H1 (cell line): Measurements from ENCODE around the gene ITFG2. TPM values are rescaled to one million over a fixed set of nuclear protein-coding genes. Genes with fewer than 3 reads are reported as not detected.

ENCODE experiments used
- CTCF ChIA-PET: fragments of 300-600 bp; sonication (Branson Sonifier 250); formaldehyde crosslinking; loops from one replicate; lab custom pipeline; 2021; ENCODE audit not compliant: partially characterized antibody; lab: Charles Lee
- POLR2A ChIA-PET: fragments of 300-600 bp; sonication (Branson Sonifier 250); formaldehyde crosslinking; loops from one replicate; lab custom pipeline; 2021; ENCODE audit warnings: inconsistent platforms; ENCODE audit not compliant: partially characterized antibody; lab: Charles Lee
- DNase-seq, 2 experiments: peaks; one replicate each; pipeline versions ENCODE4 v3.0.0 to v3.0.0-alpha.2; 2010 to 2022; ENCODE audit warnings: low spot score in 2 of 2, low read depth in 1 of 2, mixed read lengths in 1 of 2
- FAIRE-seq: peaks from 2 replicates; lab custom pipeline; 2011; peaks lifted over from hg19 to GRCh38; lab: Jason Lieb, UNC
- H2AFZ ChIP-seq: 2 replicates; pipeline ENCODE4 v1.8.1; 2012; ENCODE audit warnings: low read length, inconsistent platforms
- H2AK5ac ChIP-seq: 2 replicates; pipeline ENCODE4 v1.6.1; 2013; ENCODE audit warnings: low read depth, low read length
- H2BK120ac ChIP-seq: replicated peaks from 2 replicates; pipeline ENCODE3; 2013; ENCODE audit warnings: low read depth, low read length, inconsistent platforms
- H2BK12ac ChIP-seq: 2 replicates; pipeline ENCODE4 v1.6.1; 2013; ENCODE audit warnings: low read depth, low read length
- H2BK15ac ChIP-seq: 2 replicates; pipeline ENCODE4 v1.6.1; 2013; ENCODE audit warnings: low read length
- H2BK20ac ChIP-seq: 2 replicates; pipeline ENCODE4 v1.6.1; 2013; ENCODE audit warnings: low read length
- H2BK5ac ChIP-seq: 2 replicates; pipeline ENCODE4 v1.6.1; 2013; ENCODE audit warnings: low read depth, low read length
- H3K14ac ChIP-seq: 2 replicates; pipeline ENCODE4 v1.6.1; 2013; ENCODE audit warnings: inconsistent platforms; ENCODE audit not compliant: insufficient read length
- H3K18ac ChIP-seq: 2 replicates; pipeline ENCODE4 v1.6.1; 2013; ENCODE audit warnings: low read length; ENCODE audit errors: extremely low read depth
- H3K23ac ChIP-seq: 2 replicates; pipeline ENCODE4 v1.6.1; 2013; ENCODE audit warnings: inconsistent platforms; ENCODE audit not compliant: insufficient read length
- H3K23me2 ChIP-seq: 2 replicates; pipeline ENCODE4 v1.6.1; 2013; ENCODE audit warnings: low read depth, low read length
- H3K27ac ChIP-seq: 2 replicates; pipeline ENCODE4 v1.6.1; 2011; ENCODE audit warnings: low read depth, low read length, inconsistent platforms
- H3K27me3 ChIP-seq, 4 experiments: replicated peaks in 1 of 4; 1 replicate in 1 of 4; 2 replicates in 3 of 4; pipeline versions ENCODE4 v1.6.1 to v1.8.1; 2011 to 2013; ENCODE audit warnings: low read length in 3 of 4, mild to moderate bottlenecking in 3 of 4, inconsistent platforms in 2 of 4, mixed read lengths in 2 of 4, moderate library complexity in 1 of 4; ENCODE audit not compliant: control insufficient read depth in 3 of 4, insufficient read depth in 3 of 4; ENCODE audit errors: extremely low read depth in 1 of 4
- H3K36me3 ChIP-seq, 4 experiments: 2 replicates each; pipeline versions ENCODE4 v1.6.1 to v1.8.1; 2011 to 2013; ENCODE audit warnings: mild to moderate bottlenecking in 4 of 4, low read length in 3 of 4, moderate library complexity in 2 of 4, control low read depth in 1 of 4, inconsistent platforms in 1 of 4; ENCODE audit not compliant: insufficient read depth in 4 of 4, control insufficient read depth in 2 of 4
- H3K4ac ChIP-seq: replicated peaks from 2 replicates; pipeline ENCODE3; 2013; ENCODE audit warnings: low read length, low read depth, mixed read lengths, inconsistent platforms; ENCODE audit not compliant: insufficient read length
- H3K4me1 ChIP-seq, 4 experiments: replicated peaks in 1 of 4; 1 replicate in 1 of 4; 2 replicates in 3 of 4; pipeline versions ENCODE4 v1.6.1 to v1.8.1; 2011 to 2013; ENCODE audit warnings: low read length in 3 of 4, inconsistent platforms in 2 of 4, mixed read lengths in 1 of 4; ENCODE audit not compliant: insufficient read depth in 4 of 4, control insufficient read depth in 3 of 4
- H3K4me2 ChIP-seq, 2 experiments: 2 replicates each; pipeline versions ENCODE4 v1.6.1 to v1.8.1; 2011 to 2013; ENCODE audit warnings: low read depth in 2 of 2, low read length in 2 of 2, control low read depth in 1 of 2, inconsistent platforms in 1 of 2, mild to moderate bottlenecking in 1 of 2; ENCODE audit not compliant: insufficient read depth in 1 of 2
- H3K4me3 ChIP-seq, 4 experiments: fragments of 200-600, 300-600 bp in 1 of 4; sonication (generic), shearing (Covaris generic), sonication (Bioruptor Twin) in 1 of 4; 2 replicates each; pipeline versions ENCODE4 v1.5.1 to v1.8.1; 2011 to 2016; ENCODE audit warnings: low read length in 4 of 4, low read depth in 3 of 4, control low read depth in 2 of 4, inconsistent platforms in 2 of 4, mild to moderate bottlenecking in 2 of 4, mixed read lengths in 1 of 4, moderate library complexity in 1 of 4; ENCODE audit not compliant: insufficient read depth in 2 of 4; ENCODE audit errors: extremely low read depth in 1 of 4
- H3K56ac ChIP-seq: replicated peaks from 2 replicates; pipeline ENCODE3; 2013; ENCODE audit warnings: low read depth, mild to moderate bottlenecking, mixed read lengths, low read length, inconsistent platforms; ENCODE audit not compliant: insufficient read length
- H3K79me1 ChIP-seq: 2 replicates; pipeline ENCODE4 v1.6.1; 2013; ENCODE audit warnings: low read depth, low read length, control low read depth
- H3K79me2 ChIP-seq, 2 experiments: 2 replicates each; pipeline versions ENCODE4 v1.6.1 to v1.8.1; 2012 to 2013; ENCODE audit warnings: low read length in 2 of 2, mild to moderate bottlenecking in 2 of 2, inconsistent platforms in 1 of 2; ENCODE audit not compliant: insufficient read depth in 2 of 2, control insufficient read depth in 1 of 2
- H3K9ac ChIP-seq, 4 experiments: replicated peaks in 1 of 4; 1 replicate in 1 of 4; 2 replicates in 3 of 4; pipeline versions ENCODE4 v1.6.1 to v1.8.1; 2011 to 2013; ENCODE audit warnings: low read depth in 3 of 4, low read length in 3 of 4, control low read depth in 2 of 4, mild to moderate bottlenecking in 2 of 4, moderate library complexity in 2 of 4, inconsistent platforms in 1 of 4; ENCODE audit errors: extremely low read depth in 1 of 4
- H3K9me3 ChIP-seq, 2 experiments: 2 replicates each; pipeline versions ENCODE4 v1.6.1 to v1.8.1; 2012 to 2013; ENCODE audit warnings: mild to moderate bottlenecking in 2 of 2, moderate library complexity in 2 of 2, control low read depth in 1 of 2, inconsistent platforms in 1 of 2, low read depth in 1 of 2, low read length in 1 of 2, mixed read lengths in 1 of 2; ENCODE audit not compliant: insufficient read depth in 2 of 2
- H4K20me1 ChIP-seq, 2 experiments: replicated peaks in 1 of 2; 2 replicates each; pipeline versions ENCODE3 to v1.8.1; 2011 to 2013; ENCODE audit warnings: inconsistent platforms in 2 of 2, low read length in 2 of 2, mild to moderate bottlenecking in 1 of 2; ENCODE audit not compliant: insufficient read depth in 2 of 2, control insufficient read depth in 1 of 2
- H4K5ac ChIP-seq: 2 replicates; pipeline ENCODE4 v1.6.1; 2013; ENCODE audit warnings: low read length, low read depth, mixed read lengths, inconsistent platforms; ENCODE audit not compliant: insufficient read length
- H4K8ac ChIP-seq: 2 replicates; pipeline ENCODE4 v1.8.0; 2013; ENCODE audit warnings: mild to moderate bottlenecking, moderate library complexity, low read length, inconsistent platforms; ENCODE audit not compliant: insufficient read depth; ENCODE audit errors: extremely low read depth
- H4K91ac ChIP-seq: replicated peaks from 2 replicates; pipeline ENCODE3; 2013; ENCODE audit warnings: low read length, mixed read lengths, inconsistent platforms; ENCODE audit not compliant: insufficient read length
- FOSL1 ChIP-seq: IDR thresholded peaks from 2 replicates; pipeline ENCODE4 v1.6.1; 2011; ENCODE audit warnings: mild to moderate bottlenecking, low read depth, low read length, moderate library complexity; ENCODE audit not compliant: insufficient read depth
- RAD21 ChIP-seq, 2 experiments: IDR thresholded peaks in 1 of 2; conservative IDR thresholded peaks in 1 of 2; 2 replicates each; pipeline ENCODE4 v1.6.1; 2011; ENCODE audit warnings: low read depth in 2 of 2, low read length in 2 of 2, improper control_type of control experiment in 1 of 2, inconsistent platforms in 1 of 2, mild to moderate bottlenecking in 1 of 2, moderate library complexity in 1 of 2
- WGBS, 2 experiments: shearing (Covaris generic) in 1 of 2; methylation state at CpG; one replicate each; pipeline versions ENCODE4 v1.1.6 to v1.1.7; 2013 to 2015; ENCODE audit warnings: low lambda C conversion rate in 2 of 2, mixed read lengths in 2 of 2, inconsistent platforms in 1 of 2, low coverage in 1 of 2, missing lambda C conversion rate in 1 of 2; ENCODE audit not compliant: insufficient replicate concordance in 2 of 2, insufficient coverage in 1 of 2, insufficient read length in 1 of 2; ENCODE audit errors: extremely low coverage in 1 of 2, missing lambda C conversion rate in 1 of 2; 5-methylcytosine and 5-hydroxymethylcytosine counted together
- polyA plus RNA-seq, 7 experiments: library from polyadenylated mRNA; depleted of rRNA in 3 of 7; stranded (reverse) in 5 of 7; unstranded in 2 of 7; fragments of >200 nt in 5 of 7; fragments of 200-250 nt in 2 of 7; gene quantifications; 1 replicate in 5 of 7; 2 replicates in 1 of 7; 4 replicates in 1 of 7; pipeline versions ENCODE4 v1.2.1 to v1.2.3, GENCODE V29; 2011 to 2013; ENCODE audit warnings: missing spikeins in 2 of 7, mixed read lengths in 2 of 7
- total RNA-seq: library from RNA; stranded (reverse); fragmentation: NEBNext Ultra II Directional; extraction: Animal tissue kit (Norgen Biotek cat#: 25700); gene quantifications from 2 replicates; pipeline ENCODE4 v1.2.1, GENCODE V29; 2021
- TF ChIP-seq, protein P1 (sequence below), 3 experiments: IDR thresholded peaks; 1 replicate in 2 of 3; 2 replicates in 1 of 3; pipeline versions ENCODE4 v1.5.1 to v1.6.1; 2011; ENCODE audit warnings: low read length in 3 of 3, mild to moderate bottlenecking in 3 of 3, inconsistent platforms in 2 of 3, low read depth in 1 of 3, moderate library complexity in 1 of 3; ENCODE audit not compliant: insufficient read depth in 1 of 3; ENCODE audit errors: control extremely low read depth in 1 of 3

ITFG2 gene
- total and polyA plus RNA-seq, 2 of the 8 experiments (the other 6 are each of a cell fraction or from before 2014, with no cell fraction given): 15.0 to 22.9 TPM

- Histone ChIP-seq H3K27ac (no peak overlapping the region), H4K91ac (no peak overlapping the region), H4K8ac (no peak overlapping the region), H3K14ac (no peak overlapping the region), H3K23me2 (peaks cover 11% of the 10 kb centered on the region; the same call in 1 of the 2 replicates), H2BK15ac (no peak overlapping the region), H3K18ac (no peak overlapping the region), H3K4me1 (peaks cover 2 to 5% (median 4%) of the 10 kb centered on the region in 4 experiments; a peak in 4 of 7 replicates), H4K5ac (no peak overlapping the region), H3K4me3 (no peak overlapping the region), H2AK5ac (no peak overlapping the region), H3K9me3 (no peaks in the 10 kb centered on the region), H3K79me2 (peaks cover 0 to 25% of the 10 kb centered on the region in 2 experiments; a peak in 2 of 4 replicates), H2BK5ac (no peak overlapping the region), H3K9ac (no peak overlapping the region), H3K4ac (no peak overlapping the region)
- 92% methylated on average over 7 of the region's 7 CpGs; no CpG with 5 or more reads in 1 of the 2 experiments for WGBS, 2 experiments
- FAIRE-seq (no peak), DNase-seq (no peak)
- CTCF ChIA-PET: interaction anchor here (0.6 to 1.3 kb wide), 5 partner anchors 9 to 116 kb away, joined by 3 to 5 read pairs (median 4); no protein-coding TSS in a partner anchor
- TF ChIP-seq FOSL1: no peak
- TF ChIP-seq, protein P1, sequence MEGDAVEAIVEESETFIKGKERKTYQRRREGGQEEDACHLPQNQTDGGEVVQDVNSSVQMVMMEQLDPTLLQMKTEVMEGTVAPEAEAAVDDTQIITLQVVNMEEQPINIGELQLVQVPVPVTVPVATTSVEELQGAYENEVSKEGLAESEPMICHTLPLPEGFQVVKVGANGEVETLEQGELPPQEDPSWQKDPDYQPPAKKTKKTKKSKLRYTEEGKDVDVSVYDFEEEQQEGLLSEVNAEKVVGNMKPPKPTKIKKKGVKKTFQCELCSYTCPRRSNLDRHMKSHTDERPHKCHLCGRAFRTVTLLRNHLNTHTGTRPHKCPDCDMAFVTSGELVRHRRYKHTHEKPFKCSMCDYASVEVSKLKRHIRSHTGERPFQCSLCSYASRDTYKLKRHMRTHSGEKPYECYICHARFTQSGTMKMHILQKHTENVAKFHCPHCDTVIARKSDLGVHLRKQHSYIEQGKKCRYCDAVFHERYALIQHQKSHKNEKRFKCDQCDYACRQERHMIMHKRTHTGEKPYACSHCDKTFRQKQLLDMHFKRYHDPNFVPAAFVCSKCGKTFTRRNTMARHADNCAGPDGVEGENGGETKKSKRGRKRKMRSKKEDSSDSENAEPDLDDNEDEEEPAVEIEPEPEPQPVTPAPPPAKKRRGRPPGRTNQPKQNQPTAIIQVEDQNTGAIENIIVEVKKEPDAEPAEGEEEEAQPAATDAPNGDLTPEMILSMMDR (IDR thresholded peaks at IDR 0.05; ENCODE audit: control extremely low read depth in 1 of 3, insufficient read depth in 1 of 3, low read depth in 1 of 3, low read length in 3 of 3): peak in 2 of 3 experiments; percentile 19 to 21; a peak in 3 of 4 replicates
- TF ChIP-seq RAD21 (IDR thresholded peaks at IDR 0.05 in 1 of 2, conservative IDR thresholded peaks at IDR 0.05 in 1 of 2; ENCODE audit: low read depth in 2 of 2, low read length in 2 of 2): 0 out of 4 replicates have a peak, but pooled peaks of 1 of the 2 experiments have one; percentile 1
- TF ChIP-seq, all 59 proteins: peak for 2
- Histone ChIP-seq H3K56ac (no peak overlapping the region), H2BK120ac (no peak overlapping the region), H4K20me1 (peaks cover 14 to 22% of the 10 kb centered on the region in 2 experiments), H3K23ac (no peak overlapping the region), H3K4me2 (no peak overlapping the region), H2BK12ac (no peak overlapping the region), H3K79me1 (peaks cover 5% of the 10 kb centered on the region; the same call in 1 of the 2 replicates), H3K36me3 (peaks cover 37 to 59% (median 50%) of the 10 kb centered on the region in 4 experiments), H2BK20ac (no peak overlapping the region), H2AFZ (no peak overlapping the region), H3K27me3 (peaks cover 0 to 6% (median 4%) of the 10 kb centered on the region in 4 experiments; a peak in 6 of 7 replicates)
- POLR2A ChIA-PET: interaction anchor here (1.6 to 5.0 kb wide), 3 partner anchors 14 to 166 kb away, joined by 4 to 54 read pairs (median 15); partner anchors contain the start of gene ITFG2
Observed at GRCh38 chr12:2797721-2798418, 14.6 kb upstream of the ITFG2 start.
